ENCODE measurements around the gene SLC4A3.
A peak's percentile ranks its signal among the peaks of the same experiment; 100 is the strongest.

The SLC4A3 gene, protein sequence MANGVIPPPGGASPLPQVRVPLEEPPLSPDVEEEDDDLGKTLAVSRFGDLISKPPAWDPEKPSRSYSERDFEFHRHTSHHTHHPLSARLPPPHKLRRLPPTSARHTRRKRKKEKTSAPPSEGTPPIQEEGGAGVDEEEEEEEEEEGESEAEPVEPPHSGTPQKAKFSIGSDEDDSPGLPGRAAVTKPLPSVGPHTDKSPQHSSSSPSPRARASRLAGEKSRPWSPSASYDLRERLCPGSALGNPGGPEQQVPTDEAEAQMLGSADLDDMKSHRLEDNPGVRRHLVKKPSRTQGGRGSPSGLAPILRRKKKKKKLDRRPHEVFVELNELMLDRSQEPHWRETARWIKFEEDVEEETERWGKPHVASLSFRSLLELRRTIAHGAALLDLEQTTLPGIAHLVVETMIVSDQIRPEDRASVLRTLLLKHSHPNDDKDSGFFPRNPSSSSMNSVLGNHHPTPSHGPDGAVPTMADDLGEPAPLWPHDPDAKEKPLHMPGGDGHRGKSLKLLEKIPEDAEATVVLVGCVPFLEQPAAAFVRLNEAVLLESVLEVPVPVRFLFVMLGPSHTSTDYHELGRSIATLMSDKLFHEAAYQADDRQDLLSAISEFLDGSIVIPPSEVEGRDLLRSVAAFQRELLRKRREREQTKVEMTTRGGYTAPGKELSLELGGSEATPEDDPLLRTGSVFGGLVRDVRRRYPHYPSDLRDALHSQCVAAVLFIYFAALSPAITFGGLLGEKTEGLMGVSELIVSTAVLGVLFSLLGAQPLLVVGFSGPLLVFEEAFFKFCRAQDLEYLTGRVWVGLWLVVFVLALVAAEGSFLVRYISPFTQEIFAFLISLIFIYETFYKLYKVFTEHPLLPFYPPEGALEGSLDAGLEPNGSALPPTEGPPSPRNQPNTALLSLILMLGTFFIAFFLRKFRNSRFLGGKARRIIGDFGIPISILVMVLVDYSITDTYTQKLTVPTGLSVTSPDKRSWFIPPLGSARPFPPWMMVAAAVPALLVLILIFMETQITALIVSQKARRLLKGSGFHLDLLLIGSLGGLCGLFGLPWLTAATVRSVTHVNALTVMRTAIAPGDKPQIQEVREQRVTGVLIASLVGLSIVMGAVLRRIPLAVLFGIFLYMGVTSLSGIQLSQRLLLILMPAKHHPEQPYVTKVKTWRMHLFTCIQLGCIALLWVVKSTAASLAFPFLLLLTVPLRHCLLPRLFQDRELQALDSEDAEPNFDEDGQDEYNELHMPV

DNA sequence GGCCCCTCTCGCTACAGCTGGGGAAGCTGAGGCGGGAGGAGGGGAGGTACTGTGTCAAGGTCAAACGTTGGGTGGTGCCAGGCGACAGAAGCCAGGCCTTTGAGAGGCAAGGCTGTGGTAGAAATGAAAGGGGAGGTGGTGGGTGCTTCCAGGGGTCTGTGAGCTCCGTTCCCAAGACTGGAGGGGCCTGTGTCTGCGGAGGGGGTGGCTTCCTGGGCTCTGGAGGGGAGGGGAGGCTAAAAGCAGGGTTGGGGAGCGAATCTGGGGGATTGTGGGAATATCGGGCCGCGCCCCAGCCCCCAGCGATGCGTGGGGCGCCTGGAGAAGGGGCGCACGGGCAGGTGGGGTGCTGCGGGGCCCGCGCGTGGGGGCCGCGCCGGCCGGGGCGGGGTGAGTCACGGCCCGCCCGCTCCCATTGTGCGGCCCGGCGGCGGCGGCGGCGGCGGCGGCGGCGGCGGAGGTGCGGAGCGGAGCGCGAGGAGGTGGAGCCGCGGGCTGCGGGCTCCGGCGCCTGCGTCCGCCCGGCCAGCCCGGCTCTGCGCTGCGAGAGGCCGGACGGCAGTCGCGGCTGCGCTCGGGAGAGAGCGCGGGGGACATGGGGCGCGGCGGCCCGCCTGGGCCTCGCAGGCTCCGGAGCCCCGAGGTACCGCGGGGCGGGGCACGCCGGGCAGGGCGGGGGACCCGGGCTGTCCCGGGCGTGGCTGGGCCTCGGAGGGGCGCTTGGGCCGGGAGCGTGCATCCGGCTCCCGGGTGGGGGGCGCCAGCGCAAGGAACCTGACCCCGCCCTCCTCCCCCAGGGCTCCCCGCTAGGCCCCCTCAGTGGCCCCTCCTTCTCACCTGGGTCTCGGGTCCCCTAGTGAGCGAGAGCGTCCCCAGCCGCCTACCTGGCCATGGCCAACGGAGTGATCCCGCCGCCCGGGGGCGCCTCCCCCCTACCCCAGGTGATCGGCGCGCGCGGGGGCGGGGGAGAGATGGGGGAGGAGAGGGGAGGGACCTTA is at the start of gene SLC4A3:
Gene SLC4A3, plus strand, starts transcription at position 528 of the 998 bp plus-strand sequence. Its CDS starts 363 bp downstream, at position 891.
- peaks cover 0 to 15% (median 11%) of the 10 kb centered on the region in 5 donors for H3K27me3 ChIP-seq (ENCODE audit: control insufficient read depth in 5 of 5, insufficient read depth in 4 of 5, low read length in 5 of 5)
- H3K9ac ChIP-seq (ENCODE audit: low read length in 5 of 5), result no peak within 1 kb of the TSS
- peaks cover 0 to 17% (median 3%) of the 10 kb centered on the region in 5 donors for H3K4me1 ChIP-seq (ENCODE audit: control insufficient read depth in 5 of 5, insufficient read depth in 5 of 5, low read length in 5 of 5)
- H3K4me3 ChIP-seq (ENCODE audit: low read depth in 1 of 5, low read length in 5 of 5), result peak within 1 kb of the TSS; percentile 4 to 61 (median 35)
- H3K9me3 ChIP-seq (ENCODE audit: control insufficient read depth in 5 of 5, low read length in 5 of 5), result no peaks in the 10 kb centered on the region
- H3K27ac ChIP-seq (ENCODE audit: low read depth, low read length), result no peak within 1 kb of the TSS
- H3K36me3 ChIP-seq (ENCODE audit: control insufficient read depth in 5 of 5, insufficient read depth in 5 of 5, low read length in 5 of 5), result no peaks in the 10 kb centered on the region

DNA sequence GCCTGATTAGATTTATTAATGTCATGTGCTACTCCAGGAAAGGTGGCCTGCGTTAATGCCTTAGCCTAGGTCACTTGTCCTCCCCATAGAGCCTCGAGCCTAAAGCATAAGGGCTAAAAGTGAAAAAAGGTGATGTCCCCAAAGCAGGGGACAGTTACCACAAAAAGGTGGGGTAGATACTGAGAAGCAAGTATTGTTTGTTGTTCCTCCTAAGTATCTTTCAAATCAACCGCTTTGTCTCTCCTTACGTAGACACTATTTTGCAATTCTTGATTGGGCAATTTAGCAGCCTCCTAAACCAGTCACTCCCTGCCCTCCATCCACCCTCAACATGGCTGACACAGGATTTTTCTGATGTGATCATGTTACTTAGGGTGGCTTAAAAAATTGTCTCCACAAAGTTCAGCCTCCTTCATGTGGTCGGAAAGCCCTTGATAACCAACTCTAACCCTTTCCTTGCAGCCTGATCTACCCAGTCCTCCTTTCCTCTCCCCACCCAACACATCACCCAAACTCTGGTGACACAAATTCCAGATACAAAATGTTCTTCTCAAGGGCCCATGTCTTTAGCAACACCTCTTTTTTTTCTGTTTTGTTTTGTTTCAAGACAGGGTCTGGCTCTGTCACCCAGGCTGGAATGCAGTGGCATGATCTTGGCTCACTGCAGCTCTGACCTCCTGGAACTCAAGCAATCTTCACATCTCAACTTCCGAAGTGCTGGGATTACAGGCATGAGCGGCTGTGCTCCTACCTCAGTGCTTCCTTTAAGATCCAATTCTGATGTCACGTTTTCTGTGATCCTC is 48.4 kb upstream of the SLC4A3 start:
- no peaks in the 10 kb centered on the region for H3K9me3 ChIP-seq (ENCODE audit: control insufficient read depth in 5 of 5, low read length in 5 of 5)
- no peak overlapping the region for H3K27ac ChIP-seq (ENCODE audit: low read depth, low read length)
- no peak overlapping the region for H3K9ac ChIP-seq (ENCODE audit: low read length in 5 of 5)
- no peak overlapping the region for H3K4me3 ChIP-seq (ENCODE audit: low read depth in 1 of 5, low read length in 5 of 5)
- H3K36me3 ChIP-seq (ENCODE audit: control insufficient read depth in 5 of 5, insufficient read depth in 5 of 5, low read length in 5 of 5), result no peaks in the 10 kb centered on the region
- H3K4me1 ChIP-seq (ENCODE audit: control insufficient read depth in 5 of 5, insufficient read depth in 5 of 5, low read length in 5 of 5), result peaks cover 0 to 10% (median 5%) of the 10 kb centered on the region in 5 donors
- H3K27me3 ChIP-seq (ENCODE audit: control insufficient read depth in 5 of 5, insufficient read depth in 4 of 5, low read length in 5 of 5), result peaks cover 2 to 24% (median 22%) of the 10 kb centered on the region in 5 donors

DNA sequence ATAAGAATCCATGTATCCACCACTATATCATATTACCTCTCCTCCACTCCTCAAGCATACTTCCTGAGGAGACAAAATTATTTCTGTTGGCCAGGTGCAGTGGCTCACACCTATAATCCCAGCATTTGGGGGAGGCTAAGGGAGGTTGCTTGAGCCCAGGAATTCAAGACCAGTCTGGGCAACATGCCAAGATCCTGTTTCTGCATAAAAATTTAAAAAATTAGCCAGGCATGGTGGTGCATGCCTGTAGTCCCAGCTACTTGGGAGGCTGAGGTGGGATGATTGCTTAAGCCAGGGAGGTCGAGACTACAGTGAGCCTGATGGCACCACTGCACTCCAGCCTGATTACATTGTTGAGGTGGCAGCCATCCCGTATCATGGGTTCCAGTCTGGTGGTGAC is 46.1 kb upstream of the SLC4A3 start:
- Histone ChIP-seq H3K36me3 (ENCODE audit: control insufficient read depth in 5 of 5, insufficient read depth in 5 of 5, low read length in 5 of 5) (no peaks in the 10 kb centered on the region), H3K4me1 (ENCODE audit: control insufficient read depth in 5 of 5, insufficient read depth in 5 of 5, low read length in 5 of 5) (peaks cover 0 to 10% (median 5%) of the 10 kb centered on the region in 5 donors), H3K9me3 (ENCODE audit: control insufficient read depth in 5 of 5, low read length in 5 of 5) (no peaks in the 10 kb centered on the region), H3K27ac (ENCODE audit: low read depth, low read length) (no peak overlapping the region), H3K9ac (ENCODE audit: low read length in 5 of 5) (no peak overlapping the region), H3K4me3 (ENCODE audit: low read depth in 1 of 5, low read length in 5 of 5) (no peak overlapping the region), H3K27me3 (ENCODE audit: control insufficient read depth in 5 of 5, insufficient read depth in 4 of 5, low read length in 5 of 5) (peaks cover 0 to 15% (median 10%) of the 10 kb centered on the region in 5 donors)

DNA sequence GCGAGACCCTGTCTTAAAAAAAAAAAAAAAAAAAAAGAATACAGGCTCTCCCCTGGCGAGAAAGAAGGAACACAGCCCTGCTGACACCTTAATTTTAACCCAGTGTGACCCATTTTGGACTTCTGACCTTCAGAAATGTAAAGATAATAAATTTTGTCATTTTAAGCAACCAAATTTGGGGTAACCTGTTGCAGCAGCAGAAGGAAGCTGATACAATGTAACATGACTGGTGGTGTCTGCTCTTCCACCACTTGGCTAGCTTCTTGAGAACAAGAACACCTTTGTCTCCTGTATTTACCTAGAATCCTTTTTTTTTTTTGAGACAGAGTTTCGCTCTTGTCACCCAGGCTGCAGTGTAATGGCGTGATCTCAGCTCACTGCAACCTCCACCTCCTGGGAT is 36.3 kb upstream of the SLC4A3 start:
- Histone ChIP-seq H3K36me3 (ENCODE audit: control insufficient read depth in 5 of 5, insufficient read depth in 5 of 5, low read length in 5 of 5) (no peaks in the 10 kb centered on the region), H3K27ac (ENCODE audit: low read depth, low read length) (no peak overlapping the region), H3K27me3 (ENCODE audit: control insufficient read depth in 5 of 5, insufficient read depth in 4 of 5, low read length in 5 of 5) (peaks cover 0 to 6% (median 0%) of the 10 kb centered on the region in 5 donors), H3K4me1 (ENCODE audit: control insufficient read depth in 5 of 5, insufficient read depth in 5 of 5, low read length in 5 of 5) (peaks cover 0 to 9% (median 0%) of the 10 kb centered on the region in 5 donors), H3K9me3 (ENCODE audit: control insufficient read depth in 5 of 5, low read length in 5 of 5) (no peaks in the 10 kb centered on the region), H3K9ac (ENCODE audit: low read length in 5 of 5) (no peak overlapping the region), H3K4me3 (ENCODE audit: low read depth in 1 of 5, low read length in 5 of 5) (no peak overlapping the region)

DNA sequence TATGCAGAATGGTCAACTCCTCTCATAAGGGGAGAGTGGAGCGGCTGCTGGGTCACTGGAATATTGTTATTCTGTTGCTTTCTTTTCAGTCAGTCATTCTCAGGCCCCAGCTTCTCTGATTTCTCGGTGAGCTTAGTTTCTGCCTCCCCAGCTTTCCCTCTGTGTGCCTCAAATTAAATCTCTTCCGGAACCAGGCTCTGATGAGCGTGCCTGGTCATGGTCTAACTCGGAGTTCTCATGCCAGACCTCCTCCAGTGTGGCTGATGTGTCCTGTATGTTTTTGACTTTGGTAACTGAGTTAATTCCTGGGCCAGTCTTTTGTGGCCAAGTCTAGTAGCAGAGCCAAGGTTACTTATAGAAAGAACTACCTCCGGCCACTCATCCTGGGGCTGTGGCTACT is 34.7 kb upstream of the SLC4A3 start:
- Histone ChIP-seq H3K9me3 (ENCODE audit: control insufficient read depth in 5 of 5, low read length in 5 of 5) (no peaks in the 10 kb centered on the region), H3K36me3 (ENCODE audit: control insufficient read depth in 5 of 5, insufficient read depth in 5 of 5, low read length in 5 of 5) (no peaks in the 10 kb centered on the region), H3K27ac (ENCODE audit: low read depth, low read length) (no peak overlapping the region), H3K9ac (ENCODE audit: low read length in 5 of 5) (no peak overlapping the region), H3K4me1 (ENCODE audit: control insufficient read depth in 5 of 5, insufficient read depth in 5 of 5, low read length in 5 of 5) (peaks cover 3 to 21% (median 11%) of the 10 kb centered on the region in 5 donors), H3K4me3 (ENCODE audit: low read depth in 1 of 5, low read length in 5 of 5) (no peak overlapping the region), H3K27me3 (ENCODE audit: control insufficient read depth in 5 of 5, insufficient read depth in 4 of 5, low read length in 5 of 5) (peaks cover 0 to 6% (median 0%) of the 10 kb centered on the region in 5 donors)

DNA sequence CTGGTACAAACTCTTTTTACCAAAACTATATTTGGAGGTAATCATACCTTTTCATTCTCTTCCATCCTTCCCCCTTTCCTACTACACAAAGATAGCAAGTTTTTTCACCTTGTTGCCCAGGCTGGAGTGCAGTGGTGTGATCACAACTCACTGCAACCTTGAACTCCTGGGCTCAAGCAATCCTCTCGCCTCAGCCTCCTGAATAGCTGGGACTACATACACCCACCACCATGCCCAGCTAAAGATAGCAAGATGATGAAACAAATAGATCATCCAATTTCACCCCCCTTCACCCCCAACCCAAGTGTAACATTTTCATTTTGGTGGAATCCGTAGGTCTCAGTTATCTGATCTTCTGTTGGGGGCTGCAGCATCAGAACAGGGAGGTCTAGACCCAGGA is 34.3 kb upstream of the SLC4A3 start:
- H3K36me3 ChIP-seq (ENCODE audit: control insufficient read depth in 5 of 5, insufficient read depth in 5 of 5, low read length in 5 of 5), result no peaks in the 10 kb centered on the region
- H3K4me3 ChIP-seq (ENCODE audit: low read depth in 1 of 5, low read length in 5 of 5), result no peak overlapping the region
- H3K4me1 ChIP-seq (ENCODE audit: control insufficient read depth in 5 of 5, insufficient read depth in 5 of 5, low read length in 5 of 5), result peaks cover 3 to 22% (median 14%) of the 10 kb centered on the region in 5 donors
- no peaks in the 10 kb centered on the region for H3K9me3 ChIP-seq (ENCODE audit: control insufficient read depth in 5 of 5, low read length in 5 of 5)
- peaks cover 0 to 6% (median 0%) of the 10 kb centered on the region in 5 donors for H3K27me3 ChIP-seq (ENCODE audit: control insufficient read depth in 5 of 5, insufficient read depth in 4 of 5, low read length in 5 of 5)
- H3K9ac ChIP-seq (ENCODE audit: low read length in 5 of 5), result no peak overlapping the region
- no peak overlapping the region for H3K27ac ChIP-seq (ENCODE audit: low read depth, low read length)

DNA sequence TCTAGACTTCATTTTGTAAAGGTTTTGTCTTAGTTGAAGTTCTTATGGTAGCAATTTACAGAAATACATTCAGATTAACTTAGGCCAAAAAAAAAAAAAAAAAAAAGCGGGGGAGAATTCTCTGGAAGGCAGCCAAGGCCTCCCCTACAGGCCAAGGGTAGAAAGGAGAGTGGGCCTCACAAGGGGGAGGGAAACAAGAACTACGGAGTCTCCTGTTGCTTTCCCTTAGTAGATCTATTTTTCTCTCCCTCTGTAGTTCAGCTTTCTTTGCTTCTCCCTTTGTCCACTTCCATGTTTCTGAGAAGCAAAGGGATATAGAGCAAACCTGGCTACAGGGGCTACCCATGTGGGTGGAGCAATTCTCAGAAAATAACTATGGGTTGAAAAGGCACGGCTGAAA is 32.2 kb upstream of the SLC4A3 start:
- no peak overlapping the region for H3K9ac ChIP-seq (ENCODE audit: low read length in 5 of 5)
- H3K4me1 ChIP-seq (ENCODE audit: control insufficient read depth in 5 of 5, insufficient read depth in 5 of 5, low read length in 5 of 5), result peaks cover 3 to 32% (median 21%) of the 10 kb centered on the region in 5 donors
- H3K9me3 ChIP-seq (ENCODE audit: control insufficient read depth in 5 of 5, low read length in 5 of 5), result no peaks in the 10 kb centered on the region
- no peaks in the 10 kb centered on the region for H3K36me3 ChIP-seq (ENCODE audit: control insufficient read depth in 5 of 5, insufficient read depth in 5 of 5, low read length in 5 of 5)
- no peak overlapping the region for H3K27ac ChIP-seq (ENCODE audit: low read depth, low read length)
- no peak overlapping the region for H3K4me3 ChIP-seq (ENCODE audit: low read depth in 1 of 5, low read length in 5 of 5)
- peaks cover 0 to 6% (median 0%) of the 10 kb centered on the region in 5 donors for H3K27me3 ChIP-seq (ENCODE audit: control insufficient read depth in 5 of 5, insufficient read depth in 4 of 5, low read length in 5 of 5)

DNA sequence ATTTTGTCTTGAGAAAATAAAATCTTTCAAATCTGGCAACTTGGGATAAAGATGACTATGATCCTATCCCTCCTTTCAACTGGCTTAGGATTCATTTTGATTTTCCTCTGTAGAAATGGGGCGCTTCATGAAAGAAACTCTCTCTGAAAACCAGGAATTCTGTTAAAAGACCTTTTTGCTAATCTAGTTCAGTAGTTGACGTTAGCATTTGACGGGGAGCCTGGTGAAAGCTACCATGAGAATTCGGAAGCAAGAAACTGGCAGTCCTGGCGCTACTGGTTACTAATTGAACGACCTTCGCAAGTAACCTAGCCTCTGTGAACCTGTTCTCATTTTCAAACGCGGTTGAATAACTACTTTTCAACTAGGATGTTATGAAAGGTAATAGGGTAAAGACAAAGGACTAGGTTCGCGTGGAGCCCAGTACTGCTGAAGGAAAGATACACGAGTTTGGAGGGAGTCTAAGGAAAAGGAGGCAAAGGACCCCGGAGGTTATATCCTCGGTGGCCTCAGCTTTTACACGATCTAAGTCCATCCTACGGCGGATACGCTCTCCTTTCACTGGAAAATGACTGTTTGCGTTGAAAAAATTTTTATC is 30.4 kb upstream of the SLC4A3 start:
- Histone ChIP-seq H3K36me3 (ENCODE audit: control insufficient read depth in 5 of 5, insufficient read depth in 5 of 5, low read length in 5 of 5) (peaks cover 0 to 12% (median 10%) of the 10 kb centered on the region in 5 donors), H3K27ac (ENCODE audit: low read depth, low read length) (peak overlapping the region; percentile 88), H3K4me3 (ENCODE audit: low read depth in 1 of 5, low read length in 5 of 5) (peak overlapping the region; percentile 85 to 99 (median 96))

More for the DNA sequence above, 30.4 kb upstream of the SLC4A3 start:
- no peaks in the 10 kb centered on the region for H3K27me3 ChIP-seq (ENCODE audit: control insufficient read depth in 5 of 5, insufficient read depth in 4 of 5, low read length in 5 of 5)
- H3K4me1 ChIP-seq (ENCODE audit: control insufficient read depth in 5 of 5, insufficient read depth in 5 of 5, low read length in 5 of 5), result peaks cover 3 to 32% (median 21%) of the 10 kb centered on the region in 5 donors
- no peaks in the 10 kb centered on the region for H3K9me3 ChIP-seq (ENCODE audit: control insufficient read depth in 5 of 5, low read length in 5 of 5)
- H3K9ac ChIP-seq (ENCODE audit: low read length in 5 of 5), result peak overlapping the region; percentile 63 to 86 (median 73)

All from subcutaneous abdominal adipose tissue (tissue), 5 donors.